Activated naive CD8-positive, alpha-beta T cell treated with anti-CD3 and anti-CD28 coated beads, Interleukin-2, amount 50 U/mL, for 16 hours (primary cell): ENCODE measurements around the gene TRIM34.
"Not testable (repeated sequence)": the region's sequence is repeated elsewhere in the genome, so short reads cannot be mapped to it uniquely, and the experiment has no call there.

Source experiments
- DNase-seq: peaks from one replicate; pipeline ENCODE4 v3.0.0-alpha.2; 2020; ENCODE audit warnings: low read depth, low spot score

TRIM34 gene

DNA sequence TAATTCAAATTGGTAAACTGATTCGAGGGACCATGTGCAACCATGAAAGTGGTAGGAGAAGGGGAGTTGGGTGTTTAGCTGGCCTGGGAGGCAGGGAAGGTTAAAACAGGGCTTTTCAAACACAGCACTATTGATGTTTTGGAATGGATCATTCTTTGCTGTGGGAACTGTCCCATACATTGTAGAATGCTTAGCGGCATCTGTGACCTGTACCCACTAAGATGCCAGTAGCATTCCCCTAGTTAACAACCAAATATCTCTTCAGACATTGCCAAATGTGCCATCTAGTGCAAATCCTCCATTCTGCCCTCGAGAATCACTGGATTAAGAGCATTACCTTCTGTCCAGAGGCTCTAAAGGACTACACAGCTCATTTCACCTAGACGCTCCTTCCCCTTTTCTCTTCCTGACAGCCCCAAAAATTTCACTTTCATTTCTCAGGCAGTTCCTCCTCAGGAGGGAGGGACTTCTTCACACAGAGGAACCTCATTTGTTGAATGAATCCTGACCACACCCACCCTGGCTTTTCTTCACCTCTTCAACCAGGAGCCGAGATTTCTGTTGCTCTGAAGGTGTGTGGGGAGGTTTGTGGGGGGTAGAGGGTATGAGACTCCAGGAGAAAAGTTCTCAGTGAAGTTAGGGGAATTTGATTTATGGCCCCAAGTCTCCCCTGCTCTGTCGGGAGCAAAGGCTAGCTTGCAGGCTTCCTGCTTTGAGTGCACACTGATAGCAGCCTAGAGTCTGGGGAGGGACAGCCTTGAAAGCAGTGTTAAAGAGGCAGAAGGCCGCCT lies at the start of gene TRIM34:
Gene TRIM34, plus strand, starts transcription at position 513 of the 791 bp plus-strand sequence. CDS start 7,331 bp downstream, outside the sequence.
- peak; percentile 19 for DNase-seq

DNA sequence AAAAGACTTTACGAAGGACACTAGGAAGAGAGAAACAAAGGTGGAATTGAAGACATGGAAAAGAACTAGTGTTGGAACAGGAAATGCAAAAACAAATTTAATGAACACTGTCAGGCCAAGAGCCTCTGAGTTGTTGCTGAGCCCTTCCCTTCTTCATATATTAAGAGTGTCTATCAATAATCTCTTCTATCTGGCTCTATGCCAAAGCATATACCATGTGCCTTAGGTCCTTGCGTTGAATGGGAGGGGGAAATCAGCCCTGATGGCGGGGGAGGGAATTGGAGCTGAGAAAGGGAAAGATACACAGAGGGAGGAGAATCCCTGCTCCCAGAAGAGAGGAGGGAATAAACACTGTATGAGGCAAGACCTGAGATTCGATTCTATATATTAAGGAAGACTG lies 49.6 kb upstream of the TRIM34 start:
- DNase-seq = no peak

DNA sequence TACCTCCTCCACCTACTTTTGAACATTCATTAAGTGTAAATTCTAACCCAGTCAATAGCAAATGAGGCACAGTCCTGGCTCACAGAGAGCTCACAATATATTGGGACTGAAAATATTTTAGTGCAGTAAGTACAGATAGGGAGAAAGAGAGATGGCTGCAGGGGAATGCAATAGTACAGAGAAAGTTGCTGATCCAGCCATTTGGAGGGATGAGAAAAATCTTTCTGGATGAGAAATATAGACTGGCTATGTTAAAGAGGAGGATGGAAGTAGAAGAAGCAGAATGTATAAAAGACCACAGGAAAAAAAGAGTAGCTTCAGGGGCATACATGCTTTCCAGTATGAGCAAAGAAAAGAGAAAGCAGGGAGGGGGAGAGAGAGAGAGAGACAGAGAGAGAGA lies 47.7 kb upstream of the TRIM34 start:
- DNase-seq = no peak

GRCh38 chr11:5580577-5580976 lies 44.2 kb upstream of the TRIM34 start, which contains the start of gene OR52B6:
TSS of gene OR52B6 (plus strand) at chr11:5580877. CDS start at chr11:5580877, 0 bp downstream.
- DNase-seq = no peak

DNA sequence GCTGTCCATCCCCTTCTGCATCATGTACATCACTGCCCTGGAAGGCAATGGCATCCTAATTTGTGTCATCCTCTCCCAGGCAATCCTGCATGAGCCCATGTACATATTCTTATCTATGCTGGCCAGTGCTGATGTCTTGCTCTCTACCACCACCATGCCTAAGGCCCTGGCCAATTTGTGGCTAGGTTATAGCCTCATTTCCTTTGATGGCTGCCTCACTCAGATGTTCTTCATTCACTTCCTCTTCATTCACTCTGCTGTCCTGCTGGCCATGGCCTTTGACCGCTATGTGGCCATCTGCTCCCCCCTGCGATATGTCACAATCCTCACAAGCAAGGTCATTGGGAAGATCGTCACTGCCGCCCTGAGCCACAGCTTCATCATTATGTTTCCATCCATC lies 43.8 kb upstream of the TRIM34 start:
- DNase-seq = no peak

GRCh38 chr11:5584458-5584857 lies 40.3 kb upstream of the TRIM34 start:
- DNase-seq = not testable (repeated sequence)

DNA sequence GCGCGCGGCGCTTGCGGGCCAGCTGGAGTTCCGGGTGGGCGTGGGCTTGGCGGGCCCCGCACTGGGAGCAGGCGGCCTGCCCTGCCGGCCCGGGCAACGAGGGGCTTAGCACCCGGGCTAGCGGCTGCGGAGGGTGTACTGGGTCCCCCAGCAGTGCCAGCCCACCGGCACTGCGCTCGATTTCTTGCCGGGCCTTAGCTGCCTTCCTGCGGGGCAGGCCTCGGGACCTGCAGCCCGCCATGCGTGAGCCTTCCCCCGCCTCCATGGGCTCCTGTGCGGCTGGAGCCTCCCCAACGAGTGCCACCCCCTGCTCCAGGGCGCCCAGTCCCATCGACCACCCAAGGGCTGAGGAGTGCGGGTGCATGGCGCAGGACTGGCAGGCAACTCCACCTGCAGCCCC lies 34.9 kb upstream of the TRIM34 start:
- not testable (repeated sequence) for DNase-seq

DNA sequence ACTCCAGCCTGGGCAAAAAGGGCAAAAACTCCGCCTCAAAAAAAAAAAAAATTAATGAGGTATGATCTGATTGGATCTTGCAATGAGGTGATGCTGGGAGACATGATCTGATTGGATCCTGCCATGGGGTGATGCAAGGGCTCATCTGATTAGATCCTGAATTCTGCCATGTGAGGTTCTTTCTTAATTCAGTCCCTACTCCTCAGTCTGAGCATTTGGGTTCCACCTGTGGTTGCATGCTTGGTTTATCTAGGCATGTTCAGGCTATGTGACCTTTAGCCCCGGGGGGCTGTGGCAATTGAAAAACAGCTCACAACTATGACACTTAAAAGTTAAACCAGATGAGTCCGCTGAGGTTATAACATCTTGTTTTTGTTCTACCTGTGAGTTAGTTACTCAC lies 33.2 kb upstream of the TRIM34 start:
- no peak for DNase-seq

DNA sequence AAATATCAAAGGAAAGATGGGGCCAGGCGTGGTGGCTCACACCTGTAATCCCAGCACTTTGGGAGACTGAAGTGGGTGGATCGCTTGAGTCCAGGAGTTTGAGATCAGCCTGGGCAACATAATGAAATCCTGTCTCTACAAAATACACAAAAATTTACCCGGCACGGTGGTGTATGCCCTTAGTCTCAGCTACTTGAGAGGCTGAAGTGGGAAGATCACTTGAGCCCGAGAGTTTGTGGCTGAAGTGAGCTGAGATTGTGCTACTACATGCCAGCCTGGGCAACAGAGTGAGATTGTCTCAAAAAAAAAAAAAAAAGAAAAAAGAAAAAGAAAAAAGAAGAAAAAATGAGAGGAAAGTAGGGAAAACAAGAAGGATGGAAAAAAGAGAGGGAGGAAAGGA lies 32.2 kb upstream of the TRIM34 start:
- DNase-seq = no peak

- no peak for DNase-seq
Measured at GRCh38 chr11:5593146-5593545, 31.7 kb upstream of the TRIM34 start.

DNA sequence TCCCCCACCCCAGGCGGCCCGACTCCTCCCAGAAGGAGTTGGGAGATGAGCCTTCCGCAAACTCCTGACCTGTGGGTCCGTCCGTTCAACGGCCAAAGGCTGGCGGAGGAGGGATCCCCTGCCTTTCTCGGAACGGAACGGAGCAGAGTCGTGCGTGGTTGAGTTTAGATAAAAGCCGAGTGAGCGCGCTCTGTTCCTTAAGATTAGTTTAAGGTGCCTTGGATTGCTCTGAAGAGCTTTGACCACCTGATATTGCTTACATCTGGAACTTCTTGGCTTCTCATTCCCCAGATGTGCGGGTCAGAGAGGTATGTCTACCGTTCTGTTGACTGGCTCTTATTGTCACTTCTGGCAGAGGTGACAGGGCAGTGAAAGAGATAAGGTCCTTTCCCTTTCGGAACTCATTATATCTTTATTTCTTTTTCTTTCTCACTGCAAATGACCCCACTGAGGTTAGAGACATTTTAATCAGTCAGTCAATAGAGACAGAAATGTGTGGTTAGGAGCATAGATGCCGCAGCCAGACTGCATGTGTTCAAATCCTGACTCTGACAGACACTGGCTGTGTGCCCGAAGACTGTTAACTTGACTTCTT lies 28.1 kb upstream of the TRIM34 start, which contains the start of gene TRIM6:
Gene TRIM6, plus strand, starts transcription at position 31 of the 595 bp plus-strand sequence. Its CDS starts 261 bp downstream, at position 292.
- no peak for DNase-seq

DNA sequence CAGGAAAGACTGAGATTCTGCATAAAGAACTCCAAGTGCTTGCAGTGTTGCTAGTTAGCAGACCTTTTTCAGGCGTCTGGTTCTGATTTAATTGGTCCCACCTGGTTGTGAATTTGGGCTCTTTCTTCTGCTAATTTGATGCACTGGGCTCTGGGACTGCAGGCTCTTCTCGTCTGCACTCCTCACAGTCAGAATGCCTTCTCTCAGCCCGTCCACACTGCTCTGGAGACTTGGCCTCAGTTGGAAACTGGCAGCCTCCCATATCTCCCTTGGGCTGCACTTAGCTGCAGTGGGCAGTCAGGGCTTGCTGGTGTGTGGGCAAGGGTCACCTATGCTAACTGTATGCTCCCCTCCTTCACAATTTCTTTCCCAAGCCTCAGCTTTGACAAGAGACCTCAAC lies 26.8 kb upstream of the TRIM34 start:
- DNase-seq = no peak

DNA sequence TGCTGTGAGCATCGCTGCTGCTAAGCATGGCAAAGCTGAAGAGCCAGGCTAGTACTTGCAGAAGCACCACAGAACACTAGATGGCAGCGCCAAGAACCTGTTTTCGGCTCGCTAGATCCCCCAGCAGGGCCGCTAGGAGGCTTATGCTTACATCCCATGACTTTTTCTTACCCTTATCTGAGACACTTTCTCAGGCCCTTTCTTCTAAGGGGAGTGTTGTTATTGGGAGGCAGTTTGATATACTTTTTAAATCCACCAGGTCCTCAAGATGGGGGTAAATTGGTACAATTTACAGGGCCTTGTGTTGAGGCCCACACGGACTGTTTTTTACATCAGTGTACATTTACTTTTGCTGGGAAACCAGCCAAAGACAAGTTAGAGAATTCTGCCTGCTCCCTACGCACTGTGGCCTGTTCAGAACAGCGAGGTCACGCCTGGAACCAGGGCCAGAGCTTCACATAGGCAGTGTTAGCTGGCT lies 24.4 kb upstream of the TRIM34 start:
- DNase-seq = no peak

GRCh38 chr11:5602791-5603190 lies 22.0 kb upstream of the TRIM34 start:
- DNase-seq = not testable (repeated sequence)

DNA sequence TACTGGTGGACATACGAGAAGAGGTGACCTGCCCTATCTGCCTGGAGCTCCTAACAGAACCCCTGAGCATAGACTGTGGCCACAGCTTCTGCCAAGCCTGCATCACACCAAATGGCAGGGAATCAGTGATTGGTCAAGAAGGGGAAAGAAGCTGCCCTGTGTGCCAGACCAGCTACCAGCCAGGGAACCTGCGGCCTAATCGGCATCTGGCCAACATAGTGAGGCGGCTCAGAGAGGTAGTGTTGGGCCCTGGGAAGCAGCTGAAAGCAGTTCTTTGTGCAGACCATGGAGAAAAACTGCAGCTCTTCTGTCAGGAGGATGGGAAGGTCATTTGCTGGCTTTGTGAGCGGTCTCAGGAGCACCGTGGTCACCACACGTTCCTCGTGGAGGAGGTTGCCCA lies 21.5 kb upstream of the TRIM34 start:
- no peak for DNase-seq

DNA sequence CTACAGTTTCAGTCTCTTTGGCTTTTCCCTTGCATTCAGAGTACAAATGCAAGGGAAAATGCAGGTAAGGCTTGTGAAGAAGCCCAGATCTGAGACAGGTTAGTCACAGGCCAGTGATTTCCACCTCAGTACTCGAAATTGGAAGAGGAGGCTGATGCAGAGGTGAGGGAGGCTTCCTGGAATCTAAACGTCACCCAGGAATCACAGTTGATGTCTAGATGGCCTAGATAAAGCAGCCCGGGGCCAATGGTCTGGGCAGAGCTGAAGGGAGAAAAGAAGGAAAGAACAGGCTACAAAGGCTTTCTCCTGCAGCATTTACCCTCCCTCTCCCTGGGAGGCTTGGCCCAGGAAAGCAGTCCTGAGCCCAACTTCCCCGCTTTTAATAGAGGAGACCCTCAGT lies 19.9 kb upstream of the TRIM34 start:
- DNase-seq = no peak

DNA sequence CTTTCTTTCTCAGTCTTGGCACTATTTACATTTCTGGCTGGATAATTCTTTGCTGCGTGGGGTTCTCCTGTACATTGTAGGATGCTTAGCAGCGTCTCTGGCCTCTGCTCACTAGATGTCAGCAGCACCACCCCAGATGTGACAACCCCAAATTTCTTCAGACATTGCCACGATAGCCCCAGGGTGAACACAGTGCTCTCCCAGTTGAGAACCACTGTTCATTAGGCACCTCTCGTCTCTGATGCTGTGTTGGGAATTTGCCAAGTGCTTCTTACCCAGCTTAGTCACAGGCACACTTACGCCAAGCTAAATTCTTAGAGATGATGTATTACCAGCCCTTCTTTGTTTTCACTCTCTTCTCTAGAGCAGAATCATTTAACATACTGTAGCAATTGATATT lies 19.0 kb upstream of the TRIM34 start:
- DNase-seq = no peak

- no peak for DNase-seq
Measured at GRCh38 chr11:5608808-5609207, 16.0 kb upstream of the TRIM34 start.

DNA sequence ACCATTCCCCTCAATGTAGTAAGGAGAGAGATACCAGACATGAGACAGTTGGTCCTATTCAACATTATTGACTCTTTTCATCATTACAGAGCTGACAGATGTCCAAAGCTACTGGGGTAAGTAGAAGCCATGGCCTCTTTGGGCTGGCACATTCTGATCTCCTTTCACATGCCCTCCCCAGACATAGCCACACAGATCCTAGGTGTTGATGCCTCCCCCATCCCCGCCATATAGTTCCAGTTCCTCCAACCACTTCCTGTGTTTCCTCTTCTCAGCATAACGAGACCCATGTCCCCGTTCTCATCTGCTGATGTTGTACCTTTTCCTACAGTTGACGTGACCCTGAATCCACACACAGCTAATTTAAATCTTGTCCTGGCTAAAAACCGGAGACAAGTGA lies 14.4 kb upstream of the TRIM34 start:
- DNase-seq = no peak

GRCh38 chr11:5611627-5612026 lies 13.2 kb upstream of the TRIM34 start:
- no peak for DNase-seq

GRCh38 chr11:5618807-5619206 lies 6.0 kb upstream of the TRIM34 start:
- no peak for DNase-seq

DNA sequence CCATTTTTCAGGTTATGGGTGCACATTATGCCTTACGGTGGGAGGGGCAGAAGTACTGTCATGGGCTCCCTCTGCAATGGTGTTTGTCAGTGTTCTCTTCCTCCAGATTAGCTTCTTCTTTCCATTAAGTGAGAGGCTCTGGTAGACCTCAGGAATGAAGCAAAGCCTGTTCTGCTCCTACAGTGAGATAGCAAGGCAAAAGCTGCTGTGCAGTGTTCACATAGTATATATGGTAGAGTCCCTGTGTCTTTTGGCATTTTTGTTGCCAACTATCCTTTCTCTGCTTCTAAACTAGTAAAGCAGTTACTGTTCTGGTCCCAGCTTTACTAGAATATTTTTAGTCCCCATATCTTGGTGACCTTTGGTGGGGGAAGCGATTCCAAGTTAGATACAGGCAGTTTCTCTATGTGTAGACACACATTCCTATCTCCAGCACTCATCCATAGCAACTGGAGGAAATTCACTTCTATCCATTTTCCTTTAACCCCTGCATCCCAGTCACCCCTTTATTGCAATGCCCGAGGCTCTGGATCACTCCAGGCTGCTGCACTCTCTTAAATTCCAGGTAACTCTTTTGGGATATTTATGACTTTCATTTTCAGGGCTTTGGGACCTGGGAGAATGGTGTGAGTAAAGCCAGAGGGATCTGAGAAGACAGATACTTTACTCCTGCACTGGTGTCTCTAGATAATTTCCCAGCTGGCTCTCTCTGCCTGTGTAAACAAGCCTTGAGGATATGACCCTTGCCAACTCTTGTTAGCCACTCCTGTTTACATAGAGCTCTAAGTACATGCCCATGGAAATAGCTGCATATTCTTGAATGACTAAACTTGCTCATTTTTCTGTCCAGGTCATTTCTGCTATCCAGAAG lies 3.9 kb upstream of the TRIM34 start:
- no peak for DNase-seq
